Liver (tissue), 2 donors: Measurements from ENCODE around the gene CHRNG.

Experiments used
- YY1 ChIP-seq: IDR thresholded peaks from 2 replicates; pipeline ENCODE4 v1.6.1; 2016; ENCODE audit warnings: antibody characterized with exemption, mild to moderate bottlenecking
- TF ChIP-seq, protein P1 (sequence below): fragments of 150-350 bp; IDR thresholded peaks from 2 replicates; pipeline ENCODE4 v1.5.1; 2017; ENCODE audit warnings: improper control_type of control experiment, low read depth, low read length; ENCODE audit not compliant: missing input control
- donor health status: healthy.

DNA sequence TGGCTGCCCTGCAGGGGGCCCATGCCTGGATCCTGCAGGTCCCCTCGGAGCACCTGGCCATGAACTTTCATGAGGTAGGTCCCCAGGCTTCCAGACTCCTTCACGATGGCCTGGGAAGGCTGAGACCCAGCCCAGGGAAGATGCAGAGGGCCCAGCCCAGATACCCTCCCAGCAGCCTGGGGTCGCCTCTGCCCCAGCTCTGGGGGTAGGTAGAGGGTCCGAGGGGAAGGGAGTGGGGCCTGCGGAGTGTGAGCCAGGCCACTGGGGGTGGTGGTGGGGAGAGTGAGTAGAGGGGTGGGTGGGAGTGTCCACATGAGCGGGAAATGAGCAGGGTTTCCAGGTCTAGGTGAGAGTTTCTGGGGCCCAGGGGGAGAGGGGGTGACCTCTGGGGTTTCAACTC, 14.7 kb upstream of the CHRNG start:
- TF ChIP-seq, protein P1, sequence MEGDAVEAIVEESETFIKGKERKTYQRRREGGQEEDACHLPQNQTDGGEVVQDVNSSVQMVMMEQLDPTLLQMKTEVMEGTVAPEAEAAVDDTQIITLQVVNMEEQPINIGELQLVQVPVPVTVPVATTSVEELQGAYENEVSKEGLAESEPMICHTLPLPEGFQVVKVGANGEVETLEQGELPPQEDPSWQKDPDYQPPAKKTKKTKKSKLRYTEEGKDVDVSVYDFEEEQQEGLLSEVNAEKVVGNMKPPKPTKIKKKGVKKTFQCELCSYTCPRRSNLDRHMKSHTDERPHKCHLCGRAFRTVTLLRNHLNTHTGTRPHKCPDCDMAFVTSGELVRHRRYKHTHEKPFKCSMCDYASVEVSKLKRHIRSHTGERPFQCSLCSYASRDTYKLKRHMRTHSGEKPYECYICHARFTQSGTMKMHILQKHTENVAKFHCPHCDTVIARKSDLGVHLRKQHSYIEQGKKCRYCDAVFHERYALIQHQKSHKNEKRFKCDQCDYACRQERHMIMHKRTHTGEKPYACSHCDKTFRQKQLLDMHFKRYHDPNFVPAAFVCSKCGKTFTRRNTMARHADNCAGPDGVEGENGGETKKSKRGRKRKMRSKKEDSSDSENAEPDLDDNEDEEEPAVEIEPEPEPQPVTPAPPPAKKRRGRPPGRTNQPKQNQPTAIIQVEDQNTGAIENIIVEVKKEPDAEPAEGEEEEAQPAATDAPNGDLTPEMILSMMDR: no peak
- TF ChIP-seq YY1: no peak
